ENCODE measurements around the gene IGFALS.

- TF ChIP-seq CTCF (IDR thresholded peaks at IDR 0.05; ENCODE audit: borderline replicate concordance, extremely low read depth, low read length, poor library complexity, severe bottlenecking) (no peak), EZH2 (IDR thresholded peaks at IDR 0.05; ENCODE audit: borderline replicate concordance, low read depth, low read length, severe bottlenecking) (no peak)
These were observed 26.8 kb downstream of the IGFALS start for GRCh38 chr16:1766701-1767100.
